GM21619 (cell line): ENCODE measurements around the gene OGT.
"Not testable (repeated sequence)": the region's sequence is repeated elsewhere in the genome, so short reads cannot be mapped to it uniquely, and the experiment has no call there.

ENCODE experiments used
- ATAC-seq: cut with Tn5 transposase; IDR thresholded peaks from one replicate; pipeline ENCODE4 v1.9.1; 2021; ENCODE audit not compliant: unreplicated experiment

OGT gene

DNA sequence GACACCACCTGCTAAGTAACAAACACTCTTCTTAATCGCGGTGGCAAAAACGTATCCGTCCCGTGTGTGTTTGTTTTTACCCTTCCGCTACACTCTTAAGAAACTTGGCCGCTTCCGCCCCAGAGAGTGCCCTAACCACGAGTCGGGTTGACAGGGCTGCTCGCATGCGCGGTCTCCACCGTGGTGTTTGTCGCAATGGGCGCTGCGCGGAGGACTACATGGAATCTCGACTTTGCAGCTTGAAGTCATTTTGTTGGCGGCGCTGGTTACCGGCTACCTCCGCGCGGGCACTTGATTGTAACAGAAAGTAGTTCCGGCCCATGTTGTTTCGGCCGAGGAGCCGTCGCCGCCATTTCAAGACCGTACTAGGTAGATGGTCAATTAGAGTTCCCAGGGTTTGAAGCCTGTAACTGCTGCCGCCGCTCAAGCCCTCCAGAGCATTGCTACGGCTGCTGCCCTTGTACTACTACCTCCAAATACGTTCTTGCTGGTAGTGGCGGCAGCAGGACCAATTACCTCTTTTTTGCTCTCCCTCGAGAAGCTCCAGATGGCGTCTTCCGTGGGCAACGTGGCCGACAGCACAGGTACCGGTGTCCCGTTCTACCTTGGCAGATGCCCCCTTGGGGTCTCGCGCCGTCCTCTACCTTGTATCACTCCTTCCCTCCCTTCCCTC, at the start of gene OGT:
Gene OGT (plus strand): TSS at position 352 of the 673 bp plus-strand sequence. CDS start 196 bp downstream, at position 548.
- ATAC-seq, result peak; percentile 71

DNA sequence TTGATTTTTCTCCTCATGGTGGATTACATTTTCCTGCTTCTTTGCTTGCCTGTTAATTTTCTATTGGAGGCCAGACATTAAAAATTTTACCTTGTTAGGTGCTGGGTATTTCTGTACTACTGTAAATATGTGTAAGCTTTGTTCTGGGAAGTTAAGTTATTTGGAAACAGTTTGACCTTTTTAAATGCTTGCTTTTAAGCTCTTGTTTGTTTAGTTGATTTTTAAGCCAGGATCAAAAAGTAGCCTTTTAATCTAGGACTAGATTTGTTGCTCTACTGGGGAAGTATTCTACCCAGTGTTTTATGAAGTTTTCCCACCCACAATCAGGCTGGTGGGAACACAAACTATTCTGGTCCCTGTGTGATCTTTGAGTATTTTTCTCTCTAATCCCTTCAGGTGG, 45.1 kb upstream of the OGT start:
- ATAC-seq, result no peak

DNA sequence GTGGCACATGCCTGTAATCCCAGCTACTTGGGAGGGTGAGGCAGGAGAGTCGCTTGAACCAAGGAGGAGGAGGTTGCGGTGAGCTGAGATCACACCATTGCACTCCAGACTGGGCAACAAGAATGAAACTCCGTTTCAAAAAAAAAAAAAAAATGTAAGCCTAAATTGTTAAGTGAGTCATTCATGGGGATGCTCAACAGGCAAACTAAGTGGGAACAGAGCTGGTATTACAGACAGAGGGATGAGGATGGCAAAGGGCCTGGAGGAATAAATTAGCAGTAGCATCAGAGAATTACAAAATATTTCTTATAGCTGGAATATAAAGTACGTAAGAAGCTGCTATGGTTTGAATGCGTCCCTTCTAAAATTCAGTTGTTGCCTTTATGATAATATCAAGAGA, 43.4 kb upstream of the OGT start:
- no peak for ATAC-seq

DNA sequence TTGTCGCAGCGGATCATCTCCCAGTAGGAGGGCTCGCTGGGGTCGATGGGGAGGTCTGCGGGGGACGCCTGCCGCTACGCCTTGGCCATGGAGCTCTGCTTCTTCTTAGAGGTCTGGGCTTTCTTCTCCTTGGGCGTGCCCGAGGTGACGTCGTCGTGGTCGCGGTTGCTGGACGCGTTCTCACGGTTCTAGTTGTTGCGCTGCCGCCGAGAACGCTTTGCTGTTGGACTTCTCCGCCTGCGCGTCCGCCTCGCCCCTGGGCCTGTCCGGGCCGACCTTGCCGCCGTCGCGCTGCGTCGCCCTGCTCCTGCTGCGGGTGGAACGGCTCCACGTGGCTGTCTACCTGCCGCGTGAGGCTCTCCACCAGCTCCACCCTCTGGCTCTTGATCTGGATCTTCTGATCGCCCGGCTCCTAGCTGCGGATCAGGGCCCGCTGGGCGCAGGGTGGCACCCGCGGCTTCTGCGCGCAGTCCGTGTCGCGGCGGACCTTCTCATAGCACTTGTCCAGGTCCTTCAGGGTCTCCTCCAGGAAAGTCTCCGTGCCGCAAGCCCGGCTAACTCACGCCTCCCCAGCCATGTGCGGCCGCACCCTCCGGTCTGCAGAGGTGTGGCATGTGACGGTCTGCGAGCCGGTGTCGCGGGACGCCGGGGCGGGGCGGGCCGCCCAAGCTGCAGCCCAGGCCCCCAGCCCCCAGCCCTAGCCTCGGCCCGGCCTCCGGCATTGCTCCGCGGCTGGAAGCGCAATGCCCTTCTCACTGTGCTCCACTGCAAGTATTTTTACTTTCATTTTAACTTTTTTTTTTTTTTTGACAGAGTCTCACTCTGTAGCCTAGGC, 40.5 kb upstream of the OGT start:
- ATAC-seq, result peak; percentile 54

DNA sequence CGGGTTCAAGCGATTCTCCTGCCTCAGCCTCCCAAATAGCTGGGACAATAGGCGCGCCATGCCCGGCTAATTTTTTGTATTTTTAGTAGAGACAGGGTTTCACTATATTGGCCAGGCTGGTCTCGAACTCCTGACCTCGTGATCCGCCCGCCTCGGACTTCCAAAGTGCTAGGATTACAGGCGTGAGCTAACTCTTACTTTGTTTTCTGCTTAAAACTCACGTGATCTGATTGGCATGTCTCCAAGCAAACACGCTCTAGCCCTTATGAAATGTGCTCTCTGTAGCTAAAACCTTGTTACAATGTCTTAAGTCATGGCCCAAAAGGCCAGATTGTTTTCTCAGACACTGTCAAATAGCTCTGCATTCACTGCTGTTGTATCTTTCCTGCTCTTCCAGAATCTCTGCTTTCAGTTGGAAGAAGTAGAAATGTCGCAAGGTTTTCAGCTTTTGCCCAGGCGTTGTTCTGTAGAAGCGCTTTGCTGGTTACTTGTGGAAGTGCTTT, 39.7 kb upstream of the OGT start:
- ATAC-seq, result no peak

DNA sequence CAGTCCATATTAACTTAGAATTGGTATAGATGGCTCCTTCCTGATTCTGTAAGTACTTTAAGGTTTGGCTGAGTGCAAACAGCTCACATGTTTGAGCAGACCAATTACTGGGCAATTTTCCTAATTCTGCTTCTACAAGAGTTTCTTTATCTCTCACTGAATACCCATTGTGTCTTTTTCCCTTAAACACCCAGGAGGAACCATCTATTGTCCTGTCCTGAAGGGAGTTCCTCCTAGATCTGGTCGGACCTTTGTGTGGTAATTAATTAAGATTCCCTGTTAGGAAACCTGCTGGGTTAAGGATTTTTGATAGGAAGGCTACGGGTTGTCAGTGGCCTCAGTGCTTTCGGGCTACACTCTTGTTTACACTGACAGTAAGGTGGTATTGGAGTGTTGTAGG, 36.9 kb upstream of the OGT start:
- not testable (repeated sequence) for ATAC-seq

DNA sequence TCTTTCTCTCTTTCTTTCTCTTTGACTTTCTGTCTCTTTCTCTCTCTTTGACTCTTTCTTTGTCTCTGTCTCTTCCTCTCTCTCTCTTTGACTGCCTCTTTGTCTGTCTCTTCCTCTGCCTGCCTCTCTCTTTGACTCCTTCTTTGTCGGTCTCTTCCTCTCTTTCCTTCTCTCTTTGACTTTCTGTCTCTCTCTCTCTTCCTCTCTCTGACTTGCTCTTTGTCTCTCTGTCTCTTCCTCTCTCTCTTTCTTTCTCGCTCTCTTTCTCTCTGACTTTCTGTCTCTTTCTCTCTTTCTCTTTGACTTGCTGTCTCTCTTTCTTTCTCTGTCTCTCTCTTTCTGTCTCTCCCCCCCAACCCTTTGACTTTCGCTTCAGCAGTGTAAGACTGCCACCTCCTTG, 36.4 kb upstream of the OGT start:
- no peak for ATAC-seq

DNA sequence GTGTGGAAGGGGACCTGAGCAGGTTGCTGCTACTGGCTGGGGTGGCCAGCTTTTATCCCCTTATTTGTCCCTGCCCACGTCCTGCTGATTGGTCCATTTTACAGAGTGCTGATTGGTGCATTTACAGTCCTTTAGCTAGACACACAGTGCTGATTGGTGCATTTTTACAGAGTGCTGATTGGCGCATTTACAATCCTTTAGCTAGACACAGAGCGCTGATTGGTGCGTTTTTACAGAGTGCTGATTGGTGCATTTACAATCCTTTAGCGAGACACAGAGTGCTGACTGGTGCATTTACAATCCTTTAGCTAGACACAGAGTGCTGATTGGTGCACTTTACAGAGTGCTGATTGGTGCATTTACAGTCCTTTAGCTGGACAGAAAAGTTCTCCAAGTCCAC, 30.8 kb upstream of the OGT start:
- not testable (repeated sequence) for ATAC-seq

DNA sequence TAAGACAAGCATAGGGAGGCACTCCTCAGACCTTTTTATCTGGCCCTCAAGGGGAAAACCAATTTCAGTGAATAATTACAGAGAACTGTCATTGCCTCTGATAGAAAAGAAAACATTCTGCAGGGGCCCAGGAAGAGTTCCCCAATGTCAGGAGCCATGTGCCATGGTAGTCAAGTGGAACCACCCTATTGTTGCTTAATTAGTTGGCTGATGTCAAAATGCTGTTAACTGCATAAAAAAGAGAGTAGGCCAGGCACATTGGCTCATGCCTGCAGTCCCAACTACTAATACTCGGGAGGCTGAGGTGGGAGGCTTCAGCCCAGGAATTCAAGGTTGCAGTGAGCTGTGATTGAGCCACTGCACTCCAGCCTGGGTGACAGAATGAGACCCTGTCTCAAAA, 28.6 kb upstream of the OGT start:
- ATAC-seq, result no peak

DNA sequence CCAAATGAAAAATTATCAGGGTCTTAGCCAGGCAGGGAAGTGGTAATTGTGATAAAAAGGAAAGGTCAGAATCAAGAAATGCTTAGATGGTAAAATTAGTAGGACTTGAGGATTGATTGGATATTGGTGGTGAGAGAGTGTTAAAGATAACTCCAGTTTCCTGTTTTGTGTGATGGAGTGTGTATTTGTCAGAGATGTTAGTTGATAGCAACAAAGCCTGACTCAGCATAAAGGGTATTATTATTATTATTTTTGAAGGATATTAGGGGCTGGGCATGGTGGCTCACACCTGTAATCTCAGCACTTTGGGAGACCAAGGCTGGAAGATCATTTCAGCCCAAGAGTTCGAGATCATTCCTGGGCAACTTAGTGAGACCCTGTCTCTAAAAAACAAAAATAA, 23.6 kb upstream of the OGT start:
- ATAC-seq, result no peak

DNA sequence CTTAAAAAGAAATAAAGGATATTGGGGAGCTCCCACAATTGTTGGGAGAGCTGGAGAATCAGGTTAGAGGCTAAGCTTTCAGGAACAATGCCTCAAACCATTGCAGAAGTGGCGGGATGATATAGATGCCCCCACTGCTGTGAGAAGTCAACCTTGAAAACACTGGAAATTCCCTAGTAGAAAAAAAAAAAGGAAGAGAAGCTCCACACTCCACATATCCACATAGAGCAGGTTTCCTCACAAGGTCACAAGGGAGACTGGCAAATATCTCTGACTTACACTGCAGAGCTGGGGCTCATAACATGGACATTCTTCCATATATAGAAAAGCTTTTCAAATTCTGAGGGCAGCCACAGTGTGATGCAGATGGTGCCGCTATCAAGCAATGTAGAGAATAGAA, 22.7 kb upstream of the OGT start:
- ATAC-seq, result no peak

DNA sequence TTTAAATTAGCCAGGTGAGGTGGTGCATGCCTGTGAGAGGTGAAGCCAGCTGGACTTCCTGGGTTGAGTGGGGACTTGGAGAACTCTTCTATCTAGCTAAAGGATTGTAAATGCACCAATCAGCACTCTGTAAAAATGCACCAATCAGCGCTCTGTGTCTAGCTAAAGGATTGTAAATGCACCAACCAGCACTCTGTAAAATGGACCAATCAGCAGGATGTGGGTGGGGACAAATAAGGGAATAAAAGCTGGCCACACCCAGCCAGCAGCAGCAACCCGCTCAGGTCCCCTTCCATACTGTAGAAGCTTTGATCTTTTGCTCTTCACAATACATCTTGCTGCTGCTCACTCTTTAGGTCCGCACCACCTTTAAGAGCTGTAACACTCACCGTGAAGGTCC, 19.2 kb upstream of the OGT start:
- ATAC-seq, result not testable (repeated sequence)

DNA sequence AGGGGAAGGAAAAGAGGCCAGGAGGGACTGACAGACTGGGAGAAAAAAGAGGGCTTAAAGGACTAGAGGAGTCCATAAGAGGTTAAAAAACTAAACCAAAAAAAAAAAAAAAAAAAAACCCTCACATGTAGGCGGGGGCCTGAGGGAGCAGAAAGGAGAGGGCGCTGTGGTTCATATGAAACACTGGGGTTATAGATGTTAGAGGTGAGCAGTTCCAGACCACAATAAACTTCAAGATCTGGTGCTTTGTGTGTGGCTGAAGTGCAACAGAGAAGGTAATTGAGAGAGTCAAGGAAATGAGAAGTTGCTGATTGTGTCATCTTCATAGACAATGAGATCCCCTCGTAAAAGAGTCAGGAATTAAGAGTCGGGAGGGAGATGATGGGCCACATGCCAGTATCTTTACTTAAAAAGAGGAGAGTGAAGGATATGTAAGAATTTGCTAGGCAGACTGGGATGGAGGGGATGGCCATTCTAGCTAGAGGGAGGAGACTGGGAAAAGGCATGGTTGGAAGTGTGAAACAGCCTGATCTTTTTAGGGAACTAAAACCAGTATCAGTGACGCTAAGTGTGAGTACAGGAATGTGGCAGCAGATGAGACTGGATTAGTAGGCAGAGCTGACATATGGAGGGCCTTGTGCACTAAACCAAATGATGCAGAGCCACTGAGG, 18.4 kb upstream of the OGT start:
- ATAC-seq, result no peak

DNA sequence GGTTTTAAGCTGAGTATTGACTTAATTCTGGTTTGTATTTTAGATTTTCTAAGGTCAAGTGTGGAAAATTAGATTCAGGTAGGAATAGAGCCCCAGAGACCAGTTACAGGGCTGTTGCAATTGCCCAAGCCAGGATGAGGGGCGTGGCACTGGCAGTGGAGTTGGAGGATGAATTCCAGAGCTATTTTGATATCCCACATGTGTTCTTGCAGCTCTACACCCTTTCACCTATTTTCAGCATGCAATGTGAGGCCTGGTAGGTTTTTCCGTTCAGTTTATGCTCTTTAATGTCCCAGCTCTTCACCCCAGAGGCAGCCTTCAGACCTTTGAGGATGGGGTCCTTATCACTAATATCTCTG, 17.9 kb upstream of the OGT start:
- no peak for ATAC-seq

DNA sequence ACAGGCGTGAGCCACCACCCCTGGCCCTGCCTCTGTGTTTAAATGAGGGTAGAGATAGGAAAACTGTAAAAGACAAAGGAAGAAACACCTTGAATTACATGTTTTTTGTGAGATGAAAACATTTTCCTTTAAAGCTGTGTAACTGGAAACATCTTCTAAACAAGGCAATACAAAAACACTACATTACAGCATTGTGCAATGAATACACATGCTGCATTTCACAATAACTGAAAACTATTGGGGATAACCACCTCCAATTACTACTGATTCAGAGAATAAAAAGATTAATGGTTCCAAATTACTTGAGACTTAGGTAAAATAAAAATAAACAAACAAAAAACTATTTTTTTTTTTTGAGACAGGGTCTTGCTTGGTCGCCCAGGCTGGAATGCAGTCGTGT, 7.6 kb upstream of the OGT start:
- no peak for ATAC-seq

DNA sequence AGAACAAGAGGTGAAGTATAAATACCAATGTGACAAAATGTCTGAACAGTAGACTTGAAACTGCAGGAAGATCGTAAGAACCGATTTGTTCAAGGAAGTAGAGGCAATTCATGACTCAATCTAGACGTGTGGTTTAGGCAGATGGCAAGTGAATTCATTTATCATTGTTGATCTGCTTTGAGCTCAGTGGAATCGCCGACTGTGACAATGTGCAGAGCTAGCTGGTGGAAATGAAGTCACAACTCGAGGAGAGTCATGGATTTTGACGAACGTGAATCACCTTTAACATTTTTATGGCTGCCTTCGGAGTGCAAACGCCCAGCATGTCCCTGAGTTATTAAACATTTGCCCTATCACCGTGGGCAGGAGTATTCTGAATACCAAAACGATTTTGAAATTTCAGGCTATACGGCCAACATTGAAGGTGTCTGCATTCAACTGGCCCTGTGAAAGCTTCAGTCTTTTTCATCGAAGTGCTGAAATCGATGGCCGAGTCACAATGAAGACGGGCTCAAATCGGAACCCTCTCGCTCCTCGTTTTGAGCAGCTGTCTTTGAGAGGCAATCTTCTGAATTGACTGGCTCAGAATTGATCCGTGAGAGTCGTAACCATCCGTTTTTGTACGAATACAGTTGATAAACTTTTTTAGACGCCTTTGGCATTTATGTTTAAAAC, 689 bp upstream of the OGT start:
- no peak for ATAC-seq

DNA sequence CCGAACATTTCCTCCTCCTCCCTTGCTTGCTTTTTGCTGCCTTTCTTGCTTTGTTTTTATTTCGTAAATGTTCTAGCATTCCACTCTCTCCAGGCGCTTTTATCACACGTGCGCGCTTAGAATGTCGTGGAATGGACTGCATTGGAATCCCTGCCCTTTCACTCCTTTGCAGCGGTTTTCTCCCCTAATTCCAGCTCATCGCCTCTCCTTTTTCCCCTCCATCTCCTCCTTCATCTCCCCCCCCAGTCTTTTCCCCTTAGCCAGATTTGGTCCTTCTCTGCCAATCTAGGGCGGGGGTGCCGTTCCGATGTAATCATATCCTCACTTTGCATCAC, 579 bp downstream of the OGT start:
- ATAC-seq, result no peak

DNA sequence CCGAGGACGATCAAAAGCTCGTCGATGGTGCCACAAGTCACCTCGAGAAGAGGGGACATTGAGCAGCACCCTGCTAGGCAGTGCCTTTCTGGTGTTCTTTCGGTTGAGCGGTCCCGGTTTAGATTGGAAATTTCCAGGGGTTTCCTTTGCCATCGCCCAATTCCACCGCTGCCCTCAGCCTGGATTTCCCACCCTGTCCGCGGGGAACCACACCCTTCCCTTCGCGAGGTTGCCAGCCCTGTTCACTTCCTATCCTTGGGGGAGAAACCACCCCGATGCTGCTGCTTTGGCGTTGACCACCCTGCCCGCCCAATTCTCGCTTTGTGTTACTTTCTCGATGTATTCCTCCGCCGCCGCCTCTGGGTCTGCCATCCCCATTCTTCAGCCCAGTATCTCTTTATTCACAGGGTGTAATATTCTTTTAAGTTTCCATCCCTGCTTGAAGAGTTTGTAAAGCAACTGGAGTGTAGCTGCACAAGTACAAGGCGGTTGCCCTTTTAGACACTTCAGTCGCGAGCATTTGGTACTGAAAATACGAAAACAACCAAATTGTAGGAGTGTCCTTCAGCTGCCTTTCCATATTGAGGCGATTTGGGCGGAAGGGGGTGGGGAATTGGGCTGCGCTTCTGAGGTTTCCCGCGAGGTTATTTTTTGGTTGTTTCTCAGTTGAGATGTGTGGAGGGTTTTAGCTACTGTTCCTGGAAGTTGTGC, 1.1 kb downstream of the OGT start:
- no peak for ATAC-seq

DNA sequence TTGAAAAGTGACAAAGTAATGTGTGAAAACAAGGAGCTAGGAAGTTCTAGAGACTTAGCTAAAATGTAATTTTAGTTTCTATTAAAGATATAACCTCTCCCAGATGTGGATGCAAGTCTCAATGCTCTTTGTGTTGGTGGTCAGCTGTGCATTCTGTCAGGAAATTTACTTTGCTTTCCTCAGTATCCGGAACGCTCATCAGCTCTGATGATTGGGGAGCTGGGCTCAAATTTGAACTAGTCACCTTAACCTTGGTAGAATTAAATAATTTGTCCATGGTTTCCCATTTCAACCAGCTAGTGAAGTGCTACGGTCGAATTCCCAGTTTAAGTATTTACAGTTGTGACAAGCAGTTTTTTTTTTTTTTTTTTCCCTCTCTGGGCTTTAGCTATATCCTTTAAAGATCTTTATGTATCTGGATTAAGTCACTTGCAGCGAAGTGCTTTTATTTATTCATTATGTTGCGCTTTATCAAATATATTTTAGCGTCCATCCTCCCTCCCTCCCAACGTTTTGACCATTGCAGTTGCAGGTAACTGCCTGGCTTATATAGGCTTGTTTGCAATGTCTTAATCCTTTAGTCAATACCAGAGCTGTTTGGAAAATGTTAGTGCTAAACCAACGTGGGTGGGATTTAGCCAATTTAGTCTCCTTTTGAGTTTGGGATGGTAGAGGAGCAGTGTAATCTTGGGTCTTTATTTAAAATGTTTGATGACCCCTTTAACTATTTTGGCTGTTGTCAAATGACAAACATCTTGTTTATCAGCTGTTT, 2.1 kb downstream of the OGT start:
- ATAC-seq, result no peak

DNA sequence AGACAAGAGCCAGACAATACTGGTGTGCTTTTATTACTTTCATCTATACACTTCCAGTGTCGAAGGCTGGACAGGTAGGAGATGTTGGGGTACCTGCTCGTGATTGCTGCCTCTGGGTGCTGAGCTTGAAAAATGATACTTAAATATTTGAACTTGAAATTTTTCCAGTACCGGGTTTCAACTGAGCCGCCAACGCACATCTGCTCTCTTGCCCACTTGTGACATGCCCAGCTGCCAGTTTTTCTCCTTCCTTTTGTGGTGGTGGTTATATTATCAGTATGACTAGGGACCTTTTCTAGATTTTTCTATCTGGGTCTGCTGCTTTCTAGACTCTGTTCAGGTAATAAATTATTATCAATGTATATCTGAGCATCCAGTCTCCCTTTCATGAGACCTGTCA, 3.4 kb downstream of the OGT start:
- no peak for ATAC-seq
